H9 (cell line): ENCODE results near the gene SLC13A4. TPM values are rescaled to one million over a fixed set of nuclear protein-coding genes. Genes with fewer than 3 reads are reported as not detected.

Experiments
- DNase-seq: peaks from one replicate; pipeline ENCODE4 v3.0.0-alpha.2; 2017
- H2AFZ ChIP-seq: one replicate; pipeline ENCODE4 v1.6.1; 2013; ENCODE audit warnings: mild to moderate bottlenecking, low read length, control low read depth, moderate library complexity
- H2AK5ac ChIP-seq: 2 replicates; pipeline ENCODE4 v1.6.1; 2013; ENCODE audit warnings: low read length, control low read depth, mixed read lengths; ENCODE audit not compliant: insufficient read length
- H2BK120ac ChIP-seq: one replicate; pipeline ENCODE4 v1.6.1; 2013; ENCODE audit warnings: low read depth, mild to moderate bottlenecking, low read length, control low read depth, inconsistent platforms; ENCODE audit not compliant: poor library complexity, severe bottlenecking
- H2BK12ac ChIP-seq: 2 replicates; pipeline ENCODE4 v1.6.1; 2013; ENCODE audit warnings: low read length, control low read depth, mixed read lengths, low read depth; ENCODE audit not compliant: insufficient read length
- H2BK15ac ChIP-seq: 2 replicates; pipeline ENCODE4 v1.6.1; 2013; ENCODE audit warnings: low read depth, low read length, control low read depth
- H2BK20ac ChIP-seq: one replicate; pipeline ENCODE4 v1.6.1; 2013; ENCODE audit warnings: low read depth, mild to moderate bottlenecking, low read length, control low read depth, inconsistent platforms; ENCODE audit not compliant: poor library complexity, severe bottlenecking
- H2BK5ac ChIP-seq: 2 replicates; pipeline ENCODE4 v1.6.1; 2013; ENCODE audit warnings: low read length, control low read depth, mixed read lengths; ENCODE audit not compliant: insufficient read length
- H3K14ac ChIP-seq: 2 replicates; pipeline ENCODE4 v1.6.1; 2013; ENCODE audit warnings: low read length, control low read depth; ENCODE audit not compliant: insufficient read depth
- H3K18ac ChIP-seq: 2 replicates; pipeline ENCODE4 v1.6.1; 2013; ENCODE audit warnings: low read depth, mild to moderate bottlenecking, mixed read lengths, low read length, control low read depth; ENCODE audit not compliant: insufficient read length
- H3K23ac ChIP-seq: 2 replicates; pipeline ENCODE4 v1.6.1; 2013; ENCODE audit warnings: low read length, control low read depth, mixed read lengths, low read depth; ENCODE audit not compliant: insufficient read length
- H3K23me2 ChIP-seq: 2 replicates; pipeline ENCODE4 v1.6.1; 2013; ENCODE audit warnings: low read depth, mild to moderate bottlenecking, mixed read lengths, low read length, control low read depth; ENCODE audit not compliant: insufficient read length, poor library complexity, severe bottlenecking
- H3K27ac ChIP-seq: 2 replicates; pipeline ENCODE4 v1.5.1; 2013; ENCODE audit warnings: low read length, control low read depth, mixed read lengths, low read depth; ENCODE audit not compliant: insufficient read length
- H3K27me3 ChIP-seq: 2 replicates; pipeline ENCODE4 v1.6.1; 2013; ENCODE audit warnings: low read length, control low read depth, inconsistent platforms; ENCODE audit not compliant: insufficient read depth
- H3K4ac ChIP-seq: 2 replicates; pipeline ENCODE4 v1.6.1; 2013; ENCODE audit warnings: low read depth, mild to moderate bottlenecking, control low read depth, inconsistent platforms, low read length, moderate library complexity
- H3K4me1 ChIP-seq: 2 replicates; pipeline ENCODE4 v1.6.1; 2013; ENCODE audit warnings: low read length, control low read depth, inconsistent platforms; ENCODE audit not compliant: insufficient read depth
- H3K4me2 ChIP-seq: 2 replicates; pipeline ENCODE4 v1.6.1; 2013; ENCODE audit warnings: low read length, control low read depth, mixed read lengths; ENCODE audit not compliant: insufficient read length, insufficient read depth
- H3K56ac ChIP-seq: 2 replicates; pipeline ENCODE4 v1.6.1; 2013; ENCODE audit warnings: low read depth, mild to moderate bottlenecking, mixed read lengths, low read length, control low read depth; ENCODE audit not compliant: insufficient read length
- H3K79me1 ChIP-seq: 2 replicates; pipeline ENCODE4 v1.6.1; 2013; ENCODE audit warnings: low read depth, mild to moderate bottlenecking, moderate library complexity, low read length, control low read depth, inconsistent platforms; ENCODE audit not compliant: insufficient read depth, poor library complexity, severe bottlenecking
- H3K79me2 ChIP-seq: 2 replicates; pipeline ENCODE4 v1.6.1; 2013; ENCODE audit warnings: low read length, control low read depth, inconsistent platforms; ENCODE audit not compliant: insufficient read depth
- H3K9ac ChIP-seq: 2 replicates; pipeline ENCODE4 v1.6.1; 2013; ENCODE audit warnings: low read length, control low read depth, mixed read lengths; ENCODE audit not compliant: insufficient read length; ENCODE audit errors: extremely low read depth
- H3K9me3 ChIP-seq: one replicate; pipeline ENCODE4 v1.6.1; 2013; ENCODE audit warnings: low read depth, low read length, inconsistent platforms; ENCODE audit not compliant: control insufficient read depth
- H3T11ph ChIP-seq: one replicate; pipeline ENCODE4 v1.6.1; 2013; ENCODE audit warnings: mild to moderate bottlenecking, low read length, control low read depth, inconsistent platforms
- H4K20me1 ChIP-seq: one replicate; pipeline ENCODE4 v1.6.1; 2013; ENCODE audit not compliant: control insufficient read depth, insufficient read length, insufficient read depth
- H4K5ac ChIP-seq: 2 replicates; pipeline ENCODE4 v1.6.1; 2013; ENCODE audit warnings: low read depth, mild to moderate bottlenecking, mixed read lengths, low read length, control low read depth; ENCODE audit not compliant: insufficient read length
- H4K8ac ChIP-seq: replicated peaks from 2 replicates; pipeline ENCODE4 v1.6.1; 2013; ENCODE audit warnings: low read length, control low read depth, mixed read lengths, low read depth; ENCODE audit not compliant: insufficient read length
- H4K91ac ChIP-seq: 2 replicates; pipeline ENCODE4 v1.6.1; 2013; ENCODE audit warnings: low read depth, mild to moderate bottlenecking, moderate library complexity, mixed read lengths, low read length, control low read depth; ENCODE audit not compliant: insufficient read length
- H3K27ac Mint-ChIP-seq, 3 experiments: 2 replicates in 2 of 3; 3 replicates in 1 of 3; pipeline ENCODE4 v1.8.0; 2020 to 2021; ENCODE audit warnings: mixed read lengths in 3 of 3, mild to moderate bottlenecking in 1 of 3, moderate library complexity in 1 of 3
- H3K27me3 Mint-ChIP-seq: 2 replicates; pipeline ENCODE4 v1.8.0; 2021; ENCODE audit warnings: low read depth, mild to moderate bottlenecking, moderate library complexity, mixed read lengths
- H3K36me3 Mint-ChIP-seq, 3 experiments: 2 replicates in 2 of 3; 3 replicates in 1 of 3; pipeline ENCODE4 v1.8.0; 2020 to 2021; ENCODE audit warnings: low read depth in 3 of 3, mixed read lengths in 3 of 3; ENCODE audit not compliant: insufficient read depth in 1 of 3
- H3K4me1 Mint-ChIP-seq, 2 experiments: 2 replicates each; pipeline ENCODE4 v1.8.0; 2020; ENCODE audit warnings: mixed read lengths in 2 of 2
- H3K4me3 Mint-ChIP-seq, 2 experiments: 2 replicates in 1 of 2; 3 replicates in 1 of 2; pipeline ENCODE4 v1.8.0; 2020 to 2021; ENCODE audit warnings: mild to moderate bottlenecking in 2 of 2, mixed read lengths in 2 of 2, moderate library complexity in 1 of 2
- H3K9me3 Mint-ChIP-seq, 2 experiments: 2 replicates in 1 of 2; 3 replicates in 1 of 2; pipeline ENCODE4 v1.8.0; 2020; ENCODE audit warnings: mild to moderate bottlenecking in 2 of 2, mixed read lengths in 2 of 2, moderate library complexity in 1 of 2
- CTCF ChIP-seq: fragments of 200-600 bp; sonication (generic); conservative IDR thresholded peaks from 3 replicates; pipeline ENCODE4 v1.8.0; 2021; ENCODE audit warnings: antibody characterized with exemption, mild to moderate bottlenecking
- WGBS: extraction: QIAGEN DNeasy Blood & Tissue Kit; methylation state at CpG from one replicate; pipeline ENCODE4 v1.1.7; 2013; ENCODE audit warnings: missing lambda C conversion rate, low lambda C conversion rate, mixed read lengths; ENCODE audit not compliant: insufficient read length; ENCODE audit errors: extremely low coverage; 5-methylcytosine and 5-hydroxymethylcytosine counted together
- total RNA-seq: library from RNA; stranded (reverse); gene quantifications from 2 replicates; pipeline ENCODE4 v1.2.1, GENCODE V29; 2021

Gene SLC13A4
- total RNA-seq, 1 experiment from 2014 or later, result 3.5 TPM

GRCh38 chr7:135711139-135711469 is 16.9 kb downstream of the SLC13A4 start:
- no peak overlapping the region for H3K23ac ChIP-seq
- no peaks in the 10 kb centered on the region for H3K36me3 Mint-ChIP-seq
- no peak overlapping the region for H2BK5ac ChIP-seq
- TF ChIP-seq CTCF, result no peak
- H3K79me1 ChIP-seq, result no peaks in the 10 kb centered on the region
- no peak overlapping the region for H3K9ac ChIP-seq
- H2BK20ac ChIP-seq, result no peak overlapping the region
- no peak overlapping the region for H2AK5ac ChIP-seq
- H4K5ac ChIP-seq, result no peak overlapping the region
- H3K56ac ChIP-seq, result no peak overlapping the region
- no CpG with 5 or more reads among the region's 8 CpGs for WGBS
- no peaks in the 10 kb centered on the region for H4K20me1 ChIP-seq
- no peaks in the 10 kb centered on the region; the same call in 1 of the 2 replicates for H3K27me3 Mint-ChIP-seq
- H2BK12ac ChIP-seq, result no peak overlapping the region
- no peaks in the 10 kb centered on the region; the same call in 1 of the 2 replicates for H3K4me1 ChIP-seq
- no peak overlapping the region for H3K18ac ChIP-seq
- no peak overlapping the region for H4K8ac ChIP-seq
- no peak overlapping the region for H2BK15ac ChIP-seq
- H2AFZ ChIP-seq, result no peak overlapping the region
- no peak overlapping the region for H2BK120ac ChIP-seq
- H3K4ac ChIP-seq, result no peak overlapping the region
- no peak for DNase-seq
- no peak overlapping the region for H3K4me2 ChIP-seq
- H3K27ac ChIP-seq, result no peak overlapping the region
- no peaks in the 10 kb centered on the region for H3K79me2 ChIP-seq
- no peak overlapping the region for H3K4me3 Mint-ChIP-seq
- H3K4me1 Mint-ChIP-seq, result peaks cover 7 to 13% of the 10 kb centered on the region in 2 experiments; a peak in 3 of 4 replicates
- no peak overlapping the region for H3T11ph ChIP-seq
- H3K27ac Mint-ChIP-seq, result peak overlapping the region in 1 of 3 experiments; percentile 69; a peak in 2 of 7 replicates
- H3K14ac ChIP-seq, result no peak overlapping the region
- H4K91ac ChIP-seq, result no peak overlapping the region
- H3K9me3 ChIP-seq, result no peaks in the 10 kb centered on the region
- H3K9me3 Mint-ChIP-seq, result no peaks in the 10 kb centered on the region
- H3K27me3 ChIP-seq, result no peaks in the 10 kb centered on the region
- no peaks in the 10 kb centered on the region for H3K23me2 ChIP-seq
